GM10266 (cell line): ENCODE results near the gene CCDC169.

Source experiments
- DNase-seq: peaks from one replicate; pipeline ENCODE4 v3.0.0; 2012; ENCODE audit errors: extremely low spot score
- TF ChIP-seq, protein P1 (sequence below): IDR thresholded peaks from 2 replicates; pipeline ENCODE4 v1.5.1; 2012; ENCODE audit warnings: mild to moderate bottlenecking, low read depth; ENCODE audit not compliant: control insufficient read depth, insufficient read depth; ENCODE audit errors: missing control alignments

CCDC169 gene

DNA sequence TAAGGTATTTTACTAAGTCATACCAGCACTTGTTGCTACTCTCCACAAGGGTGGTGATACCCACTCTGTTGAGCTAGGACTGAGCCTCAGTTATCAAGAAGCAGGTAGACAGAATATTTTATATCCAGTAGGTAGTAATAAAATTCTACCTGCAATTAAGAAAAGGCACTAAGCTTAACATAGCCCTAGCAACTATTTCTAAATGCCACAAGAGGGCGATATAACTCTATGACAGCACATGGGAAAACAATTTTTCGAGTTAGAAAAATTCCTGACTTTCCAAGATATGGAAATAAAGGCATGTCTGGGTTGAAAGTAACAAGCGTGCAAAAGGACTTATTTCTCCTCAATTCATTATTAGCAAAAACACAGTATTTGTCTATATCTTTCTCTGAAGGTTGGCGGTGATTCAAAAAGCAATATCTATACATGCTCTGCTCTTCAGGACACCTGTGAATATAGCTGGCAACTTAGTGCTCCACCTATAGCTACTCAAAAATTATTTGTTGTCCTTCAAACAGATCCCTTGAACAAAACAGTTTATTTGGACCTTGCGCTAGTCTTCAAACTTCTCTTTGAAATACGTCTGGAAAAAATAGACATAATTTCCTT is 14.7 kb downstream of the CCDC169 start:
- DNase-seq, result no peak

DNA sequence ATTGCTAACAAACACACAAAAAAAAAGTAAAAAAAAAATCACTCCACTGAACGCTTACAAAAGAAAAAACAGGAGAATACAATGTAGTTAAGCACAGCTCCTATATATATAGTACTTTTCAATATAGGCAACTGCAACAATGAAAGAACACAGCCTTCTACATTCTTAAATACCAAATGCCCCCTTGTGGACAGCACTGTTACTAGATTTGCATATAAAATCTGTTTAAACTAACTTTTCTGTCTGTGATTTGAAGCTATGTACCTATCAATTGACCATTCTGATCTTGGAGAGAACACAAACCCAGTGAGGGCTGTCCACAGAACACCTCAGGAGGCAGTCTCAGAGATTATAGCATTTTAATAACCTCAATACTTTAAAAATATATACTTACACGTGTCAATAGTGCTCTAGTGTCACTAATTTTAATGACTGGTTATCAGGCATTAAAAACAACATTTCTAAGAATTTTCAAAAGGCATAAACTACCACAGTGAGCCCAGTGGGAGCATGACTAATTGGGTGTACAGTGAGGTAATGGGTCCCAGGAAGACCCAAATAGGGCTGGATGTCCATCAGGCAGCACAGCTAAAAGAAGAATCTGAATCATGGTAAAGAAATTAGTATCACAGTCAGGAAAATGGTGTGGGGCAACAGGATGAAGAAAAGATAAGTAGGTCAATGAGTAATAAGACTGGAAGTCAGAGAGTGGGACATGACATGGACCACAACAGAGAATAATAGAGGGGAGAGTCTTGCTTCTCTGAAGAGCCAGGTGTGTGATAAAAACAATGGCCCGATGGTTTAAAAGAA is 22.2 kb downstream of the CCDC169 start:
- DNase-seq, result no peak
- TF ChIP-seq, protein P1, sequence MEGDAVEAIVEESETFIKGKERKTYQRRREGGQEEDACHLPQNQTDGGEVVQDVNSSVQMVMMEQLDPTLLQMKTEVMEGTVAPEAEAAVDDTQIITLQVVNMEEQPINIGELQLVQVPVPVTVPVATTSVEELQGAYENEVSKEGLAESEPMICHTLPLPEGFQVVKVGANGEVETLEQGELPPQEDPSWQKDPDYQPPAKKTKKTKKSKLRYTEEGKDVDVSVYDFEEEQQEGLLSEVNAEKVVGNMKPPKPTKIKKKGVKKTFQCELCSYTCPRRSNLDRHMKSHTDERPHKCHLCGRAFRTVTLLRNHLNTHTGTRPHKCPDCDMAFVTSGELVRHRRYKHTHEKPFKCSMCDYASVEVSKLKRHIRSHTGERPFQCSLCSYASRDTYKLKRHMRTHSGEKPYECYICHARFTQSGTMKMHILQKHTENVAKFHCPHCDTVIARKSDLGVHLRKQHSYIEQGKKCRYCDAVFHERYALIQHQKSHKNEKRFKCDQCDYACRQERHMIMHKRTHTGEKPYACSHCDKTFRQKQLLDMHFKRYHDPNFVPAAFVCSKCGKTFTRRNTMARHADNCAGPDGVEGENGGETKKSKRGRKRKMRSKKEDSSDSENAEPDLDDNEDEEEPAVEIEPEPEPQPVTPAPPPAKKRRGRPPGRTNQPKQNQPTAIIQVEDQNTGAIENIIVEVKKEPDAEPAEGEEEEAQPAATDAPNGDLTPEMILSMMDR, result peak; percentile 42

More for the DNA sequence above, 14.7 kb downstream of the CCDC169 start:
- TF ChIP-seq, protein P1, result peak; percentile 66

DNA sequence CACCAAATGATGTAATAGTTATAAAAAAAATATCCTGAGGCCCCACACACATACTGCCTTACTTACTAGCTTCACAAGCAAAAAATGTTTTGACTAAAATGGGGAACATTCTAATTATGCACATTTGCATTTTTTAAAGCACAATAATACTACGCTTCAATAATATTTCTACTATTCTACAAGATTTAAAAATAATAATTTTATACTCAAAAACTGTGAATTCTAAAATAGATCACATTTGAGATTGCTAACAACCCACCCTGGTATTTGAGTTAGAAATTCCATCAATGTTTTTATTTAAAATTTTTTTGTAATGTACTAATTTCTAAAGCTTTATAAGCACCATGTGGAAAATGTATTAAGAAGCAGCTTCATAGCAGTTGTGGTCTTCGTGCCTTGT is 24.2 kb downstream of the CCDC169 start:
- TF ChIP-seq, protein P1, result no peak
- no peak for DNase-seq

DNA sequence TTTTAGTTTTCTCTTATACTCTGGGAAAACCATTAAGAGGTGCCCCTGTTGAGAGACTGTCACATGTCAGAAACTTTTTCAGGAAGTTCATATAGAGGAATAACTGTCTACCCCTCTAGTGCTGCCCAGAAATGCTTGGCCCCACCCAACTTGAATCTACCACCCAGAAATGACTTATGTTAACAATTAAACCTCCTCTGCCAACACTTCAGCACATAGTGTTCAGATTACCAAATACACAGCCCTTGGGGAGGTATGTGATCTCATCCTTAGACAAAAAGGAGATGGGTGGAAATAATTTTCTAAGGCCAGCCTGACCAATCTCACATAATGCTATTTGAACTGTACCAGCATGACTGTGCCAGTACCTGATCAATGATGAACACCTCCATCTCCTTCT is 35.6 kb downstream of the CCDC169 start:
- TF ChIP-seq, protein P1, result no peak
- no peak for DNase-seq

DNA sequence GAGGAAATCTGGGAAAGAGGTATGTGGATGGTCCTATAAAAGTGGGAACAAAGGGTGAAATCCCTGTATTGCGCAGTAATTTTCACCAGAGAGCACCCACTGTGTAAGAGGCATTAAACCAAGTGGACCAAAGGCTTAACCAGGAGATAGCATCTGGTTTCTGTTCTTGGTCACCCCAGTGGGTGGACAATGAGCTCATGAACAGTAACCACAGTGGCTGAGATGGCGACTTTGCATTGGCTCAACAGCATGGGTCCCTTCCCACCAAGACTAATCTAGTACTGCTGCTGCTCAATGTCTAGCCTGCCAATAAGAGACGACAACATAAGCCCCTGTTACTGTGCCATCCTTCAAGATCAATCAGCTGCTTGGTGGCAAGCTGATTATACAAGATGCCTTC is 36.6 kb downstream of the CCDC169 start:
- TF ChIP-seq, protein P1, result no peak
- no peak for DNase-seq

DNA sequence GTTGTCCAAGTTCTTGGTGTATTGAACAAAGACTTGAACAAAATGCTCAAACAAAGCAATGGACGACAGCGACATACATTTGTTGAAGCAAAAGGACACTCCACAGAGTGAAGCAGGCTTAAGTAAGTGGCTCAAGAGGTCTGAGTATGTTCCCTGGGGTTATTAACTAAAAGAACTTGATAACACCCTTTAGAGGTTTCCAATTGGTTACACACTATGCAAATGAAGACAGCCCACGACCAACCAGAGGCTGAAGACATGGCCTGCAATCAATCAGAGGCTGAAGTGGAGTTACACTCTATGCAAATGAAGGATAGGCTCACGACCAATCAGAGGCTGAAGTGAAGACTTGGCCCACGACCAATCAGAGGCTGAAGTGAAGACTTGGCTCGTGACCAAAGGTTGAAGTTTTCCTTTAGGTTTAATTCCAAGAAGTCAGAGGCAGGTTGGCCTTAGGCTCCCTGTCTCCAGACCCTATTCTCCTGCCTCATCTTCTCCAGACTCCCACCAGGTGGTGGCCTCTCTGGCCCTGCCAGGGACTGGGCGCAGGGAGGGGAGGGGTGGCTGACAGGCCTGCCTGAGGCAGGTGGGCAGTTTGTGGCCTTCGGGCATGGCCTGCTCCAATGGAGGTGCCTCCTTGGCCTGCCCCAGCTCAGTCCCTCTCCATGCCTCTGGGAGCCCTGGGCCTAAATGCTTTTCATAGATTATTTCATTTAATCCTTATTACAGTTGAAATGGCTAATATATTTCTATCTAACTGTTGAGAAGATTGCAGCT is 38.1 kb downstream of the CCDC169 start:
- TF ChIP-seq, protein P1, result no peak
- DNase-seq, result no peak

DNA sequence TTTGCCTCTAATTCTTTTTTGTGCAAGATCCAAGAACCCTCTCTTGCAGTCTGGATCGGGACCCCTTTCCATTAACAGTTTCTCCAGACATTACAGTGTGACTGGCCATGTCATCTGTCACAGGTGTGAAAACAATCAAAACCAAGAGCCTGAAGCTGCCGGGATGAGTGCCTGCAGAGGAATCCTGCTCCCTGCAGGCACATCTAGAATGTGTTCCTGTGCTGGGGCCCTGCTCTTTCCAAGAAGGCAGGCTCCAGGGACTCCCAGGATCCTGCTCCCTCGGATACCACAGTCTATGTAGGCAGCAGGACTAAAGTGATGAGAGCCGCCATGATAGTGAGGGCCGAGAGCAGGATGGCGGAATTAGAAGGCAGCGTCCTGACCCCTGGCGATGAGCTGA is 38.8 kb downstream of the CCDC169 start:
- no peak for DNase-seq
- TF ChIP-seq, protein P1, result no peak
